ENCODE results near the gene NHS.

DNA sequence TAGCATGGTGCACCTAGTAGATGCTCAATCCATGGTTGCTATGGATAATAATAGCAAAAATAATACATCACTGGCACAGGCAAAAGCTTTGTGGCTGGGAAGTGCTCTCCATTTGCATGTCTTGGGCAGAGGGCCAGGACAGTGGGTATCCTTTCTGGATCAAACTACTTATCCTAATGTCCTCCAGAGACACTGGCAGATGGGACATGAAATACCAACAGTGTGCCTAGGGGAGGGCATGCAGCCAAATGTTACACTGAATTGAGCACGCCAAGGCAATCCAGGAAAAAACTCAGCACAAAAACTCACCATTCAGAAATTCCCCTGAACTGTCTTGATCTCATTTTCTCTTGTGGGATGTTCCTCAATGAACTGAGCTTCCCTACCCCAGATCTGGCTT, 263.7 kb downstream of the NHS start:
- TF ChIP-seq, protein P1, sequence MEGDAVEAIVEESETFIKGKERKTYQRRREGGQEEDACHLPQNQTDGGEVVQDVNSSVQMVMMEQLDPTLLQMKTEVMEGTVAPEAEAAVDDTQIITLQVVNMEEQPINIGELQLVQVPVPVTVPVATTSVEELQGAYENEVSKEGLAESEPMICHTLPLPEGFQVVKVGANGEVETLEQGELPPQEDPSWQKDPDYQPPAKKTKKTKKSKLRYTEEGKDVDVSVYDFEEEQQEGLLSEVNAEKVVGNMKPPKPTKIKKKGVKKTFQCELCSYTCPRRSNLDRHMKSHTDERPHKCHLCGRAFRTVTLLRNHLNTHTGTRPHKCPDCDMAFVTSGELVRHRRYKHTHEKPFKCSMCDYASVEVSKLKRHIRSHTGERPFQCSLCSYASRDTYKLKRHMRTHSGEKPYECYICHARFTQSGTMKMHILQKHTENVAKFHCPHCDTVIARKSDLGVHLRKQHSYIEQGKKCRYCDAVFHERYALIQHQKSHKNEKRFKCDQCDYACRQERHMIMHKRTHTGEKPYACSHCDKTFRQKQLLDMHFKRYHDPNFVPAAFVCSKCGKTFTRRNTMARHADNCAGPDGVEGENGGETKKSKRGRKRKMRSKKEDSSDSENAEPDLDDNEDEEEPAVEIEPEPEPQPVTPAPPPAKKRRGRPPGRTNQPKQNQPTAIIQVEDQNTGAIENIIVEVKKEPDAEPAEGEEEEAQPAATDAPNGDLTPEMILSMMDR (optimal IDR thresholded peaks at IDR 0.05 in 1 of 3, IDR thresholded peaks at IDR 0.05 in 1 of 3, conservative IDR thresholded peaks at IDR 0.05 in 1 of 3; ENCODE audit: extremely low read depth in 1 of 3, insufficient read depth in 2 of 3, low read length in 3 of 3) = no peak
- TF ChIP-seq EZH2 (IDR thresholded peaks at IDR 0.05; ENCODE audit: low read length) = no peak
